ENCODE data around the gene MACROD1. TPM values are rescaled to one million over a fixed set of nuclear protein-coding genes. Genes with fewer than 3 reads are reported as not detected.

Gene MACROD1
- total and polyA plus RNA-seq, 2 of the 13 experiments (the other 11 are each of a cell fraction or from before 2014, with no cell fraction given) = 23.1 to 34.5 TPM

- Histone ChIP-seq H3K4me1 (ENCODE audit: insufficient read depth, low read length) (no peaks in the 10 kb centered on the region), H3K79me2 (ENCODE audit: insufficient read depth, low read length) (no peaks in the 10 kb centered on the region), H4K20me1 (ENCODE audit: insufficient read depth, low read length) (no peaks in the 10 kb centered on the region; the same call in 1 of the 2 replicates), H3K4me2 (ENCODE audit: low read depth, low read length) (no peak overlapping the region), H3K9me3 (ENCODE audit: low read length) (no peaks in the 10 kb centered on the region), H3K36me3 (replicated peaks in 1 of 2; ENCODE audit: control insufficient read depth in 1 of 2, insufficient read depth in 2 of 2, low read length in 2 of 2) (peaks cover 13 to 39% of the 10 kb centered on the region in 2 experiments; a peak in 4 of 5 replicates), H3K27ac (ENCODE audit: extremely low read length, insufficient read depth, low read length) (no peak overlapping the region), H2AFZ (ENCODE audit: low read length) (no peak overlapping the region), H3K4me3 (replicated peaks in 1 of 3; ENCODE audit: insufficient read depth in 1 of 3, low read depth in 2 of 3, low read length in 3 of 3) (no peak overlapping the region), H3K9ac (ENCODE audit: insufficient read depth, low read depth, low read length) (no peak overlapping the region), H3K27me3 (ENCODE audit: control insufficient read depth in 1 of 2, insufficient read depth in 2 of 2, low read length in 2 of 2) (no peaks in the 10 kb centered on the region)
- BruUV-seq (replicated peaks) = no TSS peak
- TF ChIP-seq CREB3 (CRISPR knock-in tag; IDR thresholded peaks at IDR 0.05) (no peak), HBP1 (CRISPR knock-in tag; IDR thresholded peaks at IDR 0.05; ENCODE audit: low read depth) (no peak), HDAC1 (CRISPR knock-in tag; IDR thresholded peaks at IDR 0.05) (no peak), ZNF10 (CRISPR knock-in tag; IDR thresholded peaks at IDR 0.05; ENCODE audit: borderline replicate concordance, low read depth) (no peak), SATB2 (CRISPR knock-in tag; IDR thresholded peaks at IDR 0.05) (no peak), ZNF747 (CRISPR knock-in tag; IDR thresholded peaks at IDR 0.05; ENCODE audit: borderline replicate concordance) (no peak), RXRB (CRISPR knock-in tag; IDR thresholded peaks at IDR 0.05; ENCODE audit: borderline replicate concordance) (no peak), ZNF576 (CRISPR knock-in tag; IDR thresholded peaks at IDR 0.05) (no peak), CENPX (CRISPR knock-in tag; IDR thresholded peaks at IDR 0.05) (no peak), CSRNP1 (CRISPR knock-in tag; IDR thresholded peaks at IDR 0.05) (no peak), FOXM1 (CRISPR knock-in tag; IDR thresholded peaks at IDR 0.05) (no peak), SUZ12 (IDR thresholded peaks at IDR 0.05; ENCODE audit: low read depth, low read length) (no peak), ZNF724P (CRISPR knock-in tag; IDR thresholded peaks at IDR 0.05; ENCODE audit: borderline replicate concordance) (no peak), AGO2 (optimal IDR thresholded peaks at IDR 0.05; ENCODE audit: low read depth, low read length) (no peak), ZBTB46 (CRISPR knock-in tag; IDR thresholded peaks at IDR 0.05; ENCODE audit: borderline replicate concordance) (no peak), BRD4 (CRISPR knock-in tag; IDR thresholded peaks at IDR 0.05) (no peak), ZNF124 (CRISPR knock-in tag; IDR thresholded peaks at IDR 0.05) (no peak)
- intact Hi-C loops (cut with micrococcal nuclease; ENCODE audit: unreplicated experiment) (no loop called here), in situ Hi-C loops (cut with HindIII; ENCODE audit: extremely low pct_ligation_motif_present, low pct_unique_long_range_greater_than_20kb) (no loop called here)
- ATAC-seq (no peak), DNase-seq (ENCODE audit: low spot score) (no peak), FAIRE-seq (no peak)
- 100% methylated on average over 11 of the region's 18 CpGs for WGBS (ENCODE audit: low lambda C conversion rate)
- POLR2A ChIA-PET = no interaction called here
- CTCF ChIA-PET (ENCODE audit: low intra/inter-chr PET ratio, low total read pairs) = no interaction called here
These were observed 169.4 kb downstream of the MACROD1 start for GRCh38 chr11:63996512-63996911.

All from HepG2 (cell line).